Stimulated activated naive CD4-positive, alpha-beta T cell treated with Interleukin-2 at 50 U/mL for 16 hours (primary cell): ENCODE data around the gene PNPLA2.

ENCODE experiments used
- DNase-seq: peaks from one replicate; lab custom pipeline; 2025; lab: John Stamatoyannopoulos, UW

Gene PNPLA2

DNA sequence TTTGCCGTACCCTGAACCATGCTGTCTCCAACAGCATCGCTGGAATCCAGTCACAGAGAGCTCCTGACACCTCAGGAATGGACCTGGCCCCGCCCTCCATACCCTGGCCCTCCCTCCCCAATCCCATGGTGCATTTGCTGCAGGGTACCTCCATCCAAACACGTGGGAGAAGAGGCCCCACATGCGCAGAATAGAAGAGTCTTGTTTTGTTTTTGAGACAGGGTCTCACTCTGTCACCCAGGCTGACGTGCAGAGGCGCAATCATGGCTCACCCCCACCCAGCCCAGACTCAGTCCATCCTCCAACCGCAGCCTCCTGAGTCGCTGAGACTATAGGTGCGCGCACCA, 2.3 kb upstream of the PNPLA2 start:
- DNase-seq, result no peak

DNA sequence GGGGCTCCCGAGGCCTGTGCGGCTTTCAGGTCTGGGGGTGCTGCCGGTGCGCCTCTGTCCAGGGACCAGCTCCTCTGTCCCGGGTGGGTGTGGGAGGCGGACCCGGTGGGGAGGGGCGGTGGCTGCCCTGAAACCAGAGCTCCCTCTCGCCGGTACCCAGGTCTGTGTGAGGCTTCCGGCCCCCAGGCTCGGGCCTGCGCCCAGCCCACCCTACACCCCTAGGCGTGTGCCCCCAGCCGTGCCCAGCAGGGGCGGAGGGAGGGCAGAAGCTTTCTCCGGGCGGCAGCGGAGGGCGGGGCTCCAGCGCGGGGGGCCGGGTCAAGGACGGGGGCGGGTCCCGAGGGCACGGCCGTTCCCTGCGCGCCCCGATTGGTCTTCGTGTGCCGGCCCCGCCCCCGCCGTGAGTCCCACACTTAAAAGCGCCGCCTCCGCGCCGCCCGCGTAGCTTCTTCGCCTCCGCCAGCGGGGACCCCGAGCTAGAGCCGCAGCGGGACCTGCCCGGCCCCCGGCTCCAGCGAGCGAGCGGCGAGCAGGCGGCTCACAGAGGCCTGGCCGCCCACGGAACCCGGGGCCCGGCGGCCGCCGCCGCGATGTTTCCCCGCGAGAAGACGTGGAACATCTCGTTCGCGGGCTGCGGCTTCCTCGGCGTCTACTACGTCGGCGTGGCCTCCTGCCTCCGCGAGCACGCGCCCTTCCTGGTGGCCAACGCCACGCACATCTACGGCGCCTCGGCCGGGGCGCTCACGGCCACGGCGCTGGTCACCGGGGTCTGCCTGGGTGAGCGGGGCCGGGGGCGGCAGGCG, 616 bp downstream of the PNPLA2 start:
- DNase-seq, result peak; percentile 87

DNA sequence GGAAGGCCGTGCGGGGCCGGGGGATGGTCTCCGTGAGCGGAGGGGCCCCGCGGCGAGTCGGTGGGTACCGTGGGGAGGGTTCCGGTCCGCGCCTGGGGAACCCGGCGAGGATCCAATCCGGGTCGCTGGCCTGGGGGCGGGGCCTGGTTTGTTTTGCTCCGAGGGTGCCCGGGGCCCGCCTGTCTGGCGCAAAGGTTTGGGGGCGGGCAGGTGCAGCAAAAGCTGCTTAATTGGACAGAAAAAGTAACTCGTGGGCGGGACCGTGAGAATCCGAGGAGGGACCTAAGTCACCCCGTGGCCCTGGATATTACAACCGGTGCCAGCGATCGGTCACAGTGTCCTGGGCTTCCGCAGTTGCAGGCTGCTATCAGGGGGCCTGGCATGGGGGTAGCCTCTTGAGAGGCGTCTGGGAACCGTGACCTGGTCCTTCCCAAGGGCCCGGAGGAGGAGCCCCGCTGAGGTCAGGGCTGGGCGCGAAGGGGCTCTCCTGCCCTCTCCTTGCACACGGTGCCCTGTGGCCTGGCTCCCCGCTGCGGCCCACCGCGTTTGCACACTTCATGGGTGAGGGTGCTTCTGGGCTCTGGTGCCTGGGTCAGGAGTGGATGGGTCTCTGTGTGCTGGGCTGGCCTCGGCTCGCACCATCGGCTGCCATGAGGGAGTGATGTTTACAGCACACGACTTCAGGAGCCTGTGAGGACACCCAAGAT, 1.4 kb downstream of the PNPLA2 start:
- DNase-seq, result peak; percentile 93

DNA sequence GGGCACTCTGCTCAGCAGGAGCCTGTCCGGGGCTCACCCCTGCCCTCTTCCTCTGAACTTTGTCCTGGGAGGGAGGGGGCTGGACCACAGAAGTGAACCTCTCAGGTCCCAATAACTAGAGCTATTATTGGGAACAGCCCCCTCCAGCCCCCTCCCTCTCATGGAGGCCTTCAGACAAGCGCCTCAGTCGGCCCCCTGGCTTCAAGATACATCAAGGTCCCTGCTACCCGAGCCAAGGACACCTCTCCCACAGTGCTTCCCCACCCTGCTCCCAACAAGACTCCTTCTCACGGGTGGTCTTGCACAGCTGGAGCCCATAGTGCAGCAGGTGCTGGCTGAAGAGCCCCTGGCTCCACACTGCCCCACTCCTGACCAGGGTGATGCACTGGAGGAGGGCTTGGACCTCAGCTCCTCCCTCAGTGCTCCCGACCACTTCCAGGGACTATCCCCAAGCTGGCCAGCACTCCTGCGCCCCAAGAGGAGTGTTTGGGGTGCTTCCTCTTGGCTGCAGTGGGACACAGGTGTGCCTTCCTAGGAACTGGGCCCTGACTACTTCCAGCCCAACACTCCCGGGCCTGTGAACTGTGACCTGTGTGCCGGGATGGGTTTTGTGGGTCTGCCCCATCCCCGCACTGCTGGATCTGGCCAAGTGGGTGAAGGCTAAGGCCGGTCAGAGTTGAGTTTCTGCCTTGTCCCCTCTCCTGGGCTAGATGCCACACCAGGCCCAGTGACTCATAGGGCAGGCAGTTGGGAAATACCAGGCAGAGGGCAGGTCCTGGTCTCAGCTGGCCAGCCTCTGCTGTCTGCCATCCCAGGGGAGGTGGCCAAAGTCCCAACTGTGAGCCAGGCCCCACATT, 2.2 kb downstream of the PNPLA2 start:
- no peak for DNase-seq

GRCh38 chr11:821512-822371, 3.0 kb downstream of the PNPLA2 start:
- DNase-seq, result no peak

GRCh38 chr11:823441-824291, 5.0 kb downstream of the PNPLA2 start:
- no peak for DNase-seq

GRCh38 chr11:824292-824880, 5.7 kb downstream of the PNPLA2 start:
- DNase-seq, result no peak

DNA sequence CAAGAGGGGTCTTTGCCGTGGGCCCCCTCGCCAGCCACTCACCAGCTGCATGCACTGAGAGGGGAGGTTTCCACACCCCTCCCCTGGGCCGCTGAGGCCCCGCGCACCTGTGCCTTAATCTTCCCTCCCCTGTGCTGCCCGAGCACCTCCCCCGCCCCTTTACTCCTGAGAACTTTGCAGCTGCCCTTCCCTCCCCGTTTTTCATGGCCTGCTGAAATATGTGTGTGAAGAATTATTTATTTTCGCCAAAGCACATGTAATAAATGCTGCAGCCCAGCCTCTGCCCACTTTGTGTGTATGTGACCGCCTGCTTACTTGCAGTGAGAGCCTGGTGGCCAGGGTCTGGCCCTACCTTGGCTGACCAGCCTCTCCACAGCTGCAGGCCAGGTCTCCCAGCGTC, 6.2 kb downstream of the PNPLA2 start:
- no peak for DNase-seq

DNA sequence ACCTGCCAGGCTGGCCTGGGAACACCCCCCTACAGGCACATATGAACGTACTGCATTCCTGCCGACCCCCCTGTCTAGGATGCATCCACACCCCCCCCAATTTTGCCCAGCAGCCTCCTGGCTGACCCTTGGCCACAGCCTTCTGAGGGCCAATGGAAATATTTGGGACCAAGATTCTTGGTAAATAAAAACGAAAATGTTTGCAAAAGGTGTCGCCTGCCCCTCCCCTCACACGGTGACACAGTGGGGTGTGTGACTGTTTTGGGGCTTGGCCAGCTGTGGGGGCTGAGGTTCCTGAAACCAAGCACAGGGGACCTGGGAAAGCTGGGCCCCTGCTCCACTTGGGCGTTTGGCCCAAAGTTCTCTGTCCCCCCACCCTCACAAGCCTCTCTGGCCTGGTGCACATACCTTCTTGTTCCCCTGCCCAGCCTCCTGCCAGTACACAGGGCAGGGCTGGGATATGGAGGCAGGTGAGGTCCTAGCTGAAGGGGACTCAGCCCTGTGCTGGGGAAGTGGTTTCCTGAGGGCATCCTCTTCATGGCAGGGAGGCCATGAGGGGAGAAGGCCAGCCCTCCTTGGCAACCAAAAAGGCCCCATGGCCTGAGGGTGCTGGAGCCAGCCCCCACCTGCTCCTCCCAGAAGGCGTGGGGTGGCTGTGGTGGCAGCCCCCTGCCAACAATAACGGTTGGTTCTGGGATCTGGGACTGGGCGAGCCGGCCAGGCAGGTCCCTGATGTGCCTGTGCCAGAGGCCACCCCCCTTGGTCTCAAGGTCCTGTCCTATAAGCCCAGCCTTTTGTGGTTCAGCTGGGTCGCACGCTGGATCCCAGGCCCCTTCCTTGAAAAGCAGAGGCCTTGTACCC, 6.9 kb downstream of the PNPLA2 start:
- DNase-seq, result no peak

DNA sequence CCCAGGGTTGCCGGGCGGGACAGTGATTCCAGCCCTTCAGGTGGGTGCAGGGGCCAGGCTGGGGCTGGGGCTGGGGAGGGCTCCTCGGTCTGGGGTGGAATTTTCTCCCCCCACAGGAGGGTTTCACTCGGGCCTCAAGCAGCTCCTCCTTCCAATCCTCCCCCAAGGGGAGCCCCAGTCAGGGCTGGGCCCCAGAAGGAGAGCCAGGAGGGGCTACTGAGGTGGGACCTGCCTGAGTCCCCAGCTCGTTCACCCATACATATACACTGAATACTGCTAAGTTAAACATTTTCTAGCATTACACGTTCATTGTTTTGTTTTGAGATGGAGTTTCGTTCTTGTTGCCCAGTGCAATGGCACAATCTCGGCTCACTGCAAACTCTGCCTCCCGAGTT, 7.5 kb downstream of the PNPLA2 start:
- no peak for DNase-seq

GRCh38 chr11:826836-827145, 8.1 kb downstream of the PNPLA2 start:
- no peak for DNase-seq

DNA sequence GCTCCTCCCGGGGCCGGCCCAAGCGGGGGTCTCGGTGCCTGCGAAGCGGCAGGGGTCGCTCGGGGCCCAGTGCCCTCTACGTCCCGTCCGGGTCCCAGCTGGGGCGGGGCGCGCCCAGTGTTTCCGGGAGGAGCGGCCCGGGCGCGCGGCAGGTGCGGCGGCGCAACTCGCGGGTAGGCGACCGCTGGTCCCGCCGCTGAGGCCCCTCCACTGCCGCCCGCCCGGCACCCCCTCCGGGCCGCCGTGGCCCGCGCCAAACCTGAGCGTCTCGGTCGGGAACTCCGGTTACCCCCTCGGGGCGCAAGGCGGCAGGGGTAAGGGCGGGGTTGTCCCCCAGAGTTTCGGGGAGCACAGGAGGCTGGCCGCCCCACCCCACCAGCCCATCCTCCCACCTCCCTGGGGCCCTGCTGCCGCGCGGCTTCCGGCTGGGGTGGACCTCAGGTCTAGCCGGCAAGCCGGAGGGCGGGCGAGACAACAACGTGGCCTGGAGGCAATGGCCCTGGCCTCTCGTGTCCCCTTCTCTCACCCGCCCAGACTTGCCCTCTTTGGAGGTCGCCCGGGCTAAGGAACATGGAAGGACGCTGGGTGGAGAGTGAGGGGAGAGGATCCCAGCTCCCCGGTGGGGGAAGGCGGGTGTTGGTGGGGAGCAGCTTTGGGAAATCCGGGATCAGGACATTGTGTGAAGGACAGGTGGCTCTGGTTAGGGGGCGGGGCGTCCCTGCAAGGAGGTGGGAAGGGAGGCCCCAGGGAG, 8.6 kb downstream of the PNPLA2 start:
- DNase-seq, result no peak

DNA sequence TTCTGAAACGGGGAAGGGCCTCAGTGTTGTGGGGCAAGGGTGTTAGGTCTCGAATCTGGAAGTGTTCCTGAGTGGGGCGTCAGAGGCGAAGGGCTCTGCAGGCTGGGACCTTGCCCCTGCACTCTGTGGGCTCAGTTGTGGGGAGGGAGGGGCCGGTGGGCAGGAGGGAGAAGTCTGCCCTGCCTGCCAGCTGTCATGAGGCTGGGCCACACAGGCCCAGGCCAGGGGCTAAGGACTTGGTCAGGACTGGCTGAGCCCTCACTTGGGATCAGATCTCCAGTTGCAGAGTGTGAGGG, 9.1 kb downstream of the PNPLA2 start, which contains the start of gene CRACR2B:
Gene CRACR2B, plus strand, starts transcription at position 23 of the 296 bp plus-strand sequence. CDS start 689 bp downstream, outside the sequence.
- DNase-seq, result no peak

- no peak for DNase-seq
Measured at GRCh38 chr11:828506-829175, 9.9 kb downstream of the PNPLA2 start.

- DNase-seq, result no peak
Measured at GRCh38 chr11:829176-829846, 10.6 kb downstream of the PNPLA2 start.

DNA sequence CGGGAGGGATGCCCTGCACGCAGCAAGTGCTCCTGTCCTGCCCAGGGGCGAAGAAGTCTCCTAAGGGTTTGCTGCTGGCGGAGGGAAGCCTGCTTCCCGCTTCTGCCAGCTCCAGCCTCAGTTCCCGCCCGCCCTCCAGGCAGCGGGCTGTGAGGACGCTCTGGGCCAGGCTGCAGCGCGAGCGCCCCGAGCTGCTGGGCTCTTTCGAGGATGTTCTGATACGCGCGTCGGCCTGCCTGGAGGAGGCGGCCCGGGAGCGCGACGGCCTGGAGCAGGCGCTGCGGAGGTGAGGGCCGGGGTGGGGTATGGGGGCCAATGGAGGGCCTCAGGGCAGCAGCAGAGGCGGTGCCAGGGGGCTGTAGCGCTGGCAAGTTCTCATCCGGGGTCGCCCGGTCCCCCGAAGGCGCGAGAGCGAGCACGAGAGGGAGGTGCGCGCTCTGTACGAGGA, 11.2 kb downstream of the PNPLA2 start:
- no peak for DNase-seq

DNA sequence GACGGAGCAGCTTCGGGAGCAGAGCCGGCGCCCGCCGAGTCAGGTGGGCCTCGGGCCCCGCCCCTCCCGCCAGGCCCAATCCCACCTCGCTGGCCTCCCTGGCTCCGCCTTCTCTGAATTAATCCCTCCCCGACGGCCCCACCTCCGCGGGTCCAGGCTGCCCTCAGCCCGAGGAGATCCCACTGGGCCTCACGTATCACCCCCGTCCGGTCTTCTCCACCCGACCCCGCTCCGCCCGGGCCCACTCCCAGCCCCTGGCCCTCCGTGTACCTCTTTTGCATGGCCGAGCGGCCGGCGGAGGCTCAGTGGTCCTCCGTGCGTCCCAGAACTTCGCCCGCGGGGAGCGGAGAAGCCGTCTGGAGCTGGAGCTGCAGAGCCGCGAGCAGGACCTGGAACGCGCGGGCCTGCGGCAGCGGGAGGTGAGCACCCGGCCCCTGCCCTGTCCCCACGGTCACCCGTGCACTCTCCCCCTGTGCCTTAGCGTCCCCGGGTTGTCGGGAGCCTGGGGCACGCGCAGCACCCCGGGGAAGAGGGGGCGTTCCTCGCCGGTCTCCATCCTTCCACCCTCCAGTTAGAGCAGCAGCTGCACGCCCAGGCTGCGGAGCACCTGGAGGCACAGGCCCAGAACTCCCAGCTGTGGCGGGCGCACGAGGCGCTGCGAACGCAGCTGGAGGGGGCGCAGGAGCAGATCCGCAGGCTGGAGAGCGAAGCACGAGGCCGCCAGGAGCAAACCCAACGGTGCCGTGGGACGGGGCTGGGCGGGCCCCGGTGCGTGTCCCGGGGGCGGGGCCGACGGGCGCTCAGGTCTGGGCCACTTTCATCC, 11.8 kb downstream of the PNPLA2 start:
- peak; percentile 40 for DNase-seq
